Keratinocyte (primary cell): ENCODE results near the gene PAQR7. TPM values are rescaled to one million over a fixed set of nuclear protein-coding genes. Genes with fewer than 3 reads are reported as not detected.

Experiments
- DNase-seq: peaks from one replicate; pipeline ENCODE4 v3.0.0-alpha.2; 2011; ENCODE audit warnings: low read depth, missing footprints, low spot score
- FAIRE-seq: peaks from 2 replicates; lab custom pipeline; 2011; peaks lifted over from hg19 to GRCh38; lab: Jason Lieb, UNC
- H2AFZ ChIP-seq: 2 replicates; pipeline ENCODE4 v1.6.0; 2012; ENCODE audit warnings: low read length, control low read depth, inconsistent platforms; ENCODE audit not compliant: control insufficient read depth
- H3K27ac ChIP-seq: 2 replicates; pipeline ENCODE4 v1.5.1; 2011; ENCODE audit warnings: low read length; ENCODE audit not compliant: control insufficient read depth, insufficient read depth
- H3K27me3 ChIP-seq: 3 replicates; pipeline ENCODE4 v1.6.0; 2011; ENCODE audit warnings: low read length; ENCODE audit not compliant: control insufficient read depth, insufficient read depth; ENCODE audit errors: extremely low read depth
- H3K36me3 ChIP-seq, 2 experiments: 2 replicates in 1 of 2; 3 replicates in 1 of 2; pipeline ENCODE4 v1.5.1; 2011; ENCODE audit warnings: low read length in 2 of 2, mild to moderate bottlenecking in 1 of 2; ENCODE audit not compliant: control insufficient read depth in 2 of 2, insufficient read depth in 2 of 2; ENCODE audit errors: extremely low read depth in 1 of 2
- H3K4me1 ChIP-seq: 3 replicates; pipeline ENCODE4 v1.5.1; 2011; ENCODE audit warnings: low read length; ENCODE audit not compliant: control insufficient read depth, insufficient read depth; ENCODE audit errors: extremely low read depth
- H3K4me2 ChIP-seq: 3 replicates; pipeline ENCODE4 v1.6.0; 2011; ENCODE audit warnings: low read depth, low read length; ENCODE audit not compliant: control insufficient read depth, insufficient read depth; ENCODE audit errors: extremely low read depth
- H3K4me3 ChIP-seq, 3 experiments: fragments of 200-600 bp in 1 of 3; sonication (generic) in 1 of 3; 2 replicates in 2 of 3; 3 replicates in 1 of 3; pipeline ENCODE4 v1.5.1; 2011 to 2016; ENCODE audit warnings: low read length in 3 of 3, mild to moderate bottlenecking in 3 of 3, control low read depth in 2 of 3, inconsistent platforms in 1 of 3, low read depth in 1 of 3, mixed read lengths in 1 of 3, mixed run types in 1 of 3, moderate library complexity in 1 of 3; ENCODE audit not compliant: control insufficient read depth in 2 of 3, insufficient read depth in 2 of 3; ENCODE audit errors: extremely low read depth in 1 of 3
- H3K79me2 ChIP-seq: 2 replicates; pipeline ENCODE4 v1.6.0; 2012; ENCODE audit warnings: low read length; ENCODE audit not compliant: control insufficient read depth, insufficient read depth
- H3K9ac ChIP-seq: 3 replicates; pipeline ENCODE4 v1.6.0; 2011; ENCODE audit warnings: low read length; ENCODE audit not compliant: control insufficient read depth, insufficient read depth; ENCODE audit errors: extremely low read depth
- H3K9me1 ChIP-seq: 3 replicates; pipeline ENCODE4 v1.6.0; 2011; ENCODE audit warnings: low read length; ENCODE audit not compliant: control insufficient read depth, insufficient read depth; ENCODE audit errors: extremely low read depth
- H3K9me3 ChIP-seq: 2 replicates; pipeline ENCODE4 v1.5.1; 2012; ENCODE audit warnings: low read depth, low read length; ENCODE audit not compliant: control insufficient read depth
- H4K20me1 ChIP-seq: 3 replicates; pipeline ENCODE4 v1.6.0; 2011; ENCODE audit warnings: low read length; ENCODE audit not compliant: control insufficient read depth, insufficient read depth; ENCODE audit errors: extremely low read depth
- CTCF ChIP-seq, 3 experiments: IDR thresholded peaks in 1 of 3; conservative IDR thresholded peaks in 1 of 3; optimal IDR thresholded peaks in 1 of 3; 2 replicates in 2 of 3; 3 replicates in 1 of 3; pipeline versions ENCODE3 to v1.5.1; 2011; ENCODE audit warnings: low read length in 3 of 3, mild to moderate bottlenecking in 3 of 3, moderate library complexity in 2 of 3, control low read depth in 1 of 3, inconsistent platforms in 1 of 3; ENCODE audit not compliant: insufficient read depth in 2 of 3; ENCODE audit errors: extremely low read depth in 1 of 3
- EZH2 ChIP-seq: IDR thresholded peaks from one replicate; pipeline ENCODE4 v1.6.1; 2012; ENCODE audit warnings: inconsistent platforms, mild to moderate bottlenecking, low read length, moderate library complexity
- dilution Hi-C: fragments of 300-500 bp; cut with MboI; formaldehyde crosslinking; loops from one replicate; pipeline ENCODE4 v1.7.0; 2020; ENCODE audit warnings: low sequenced_read_pairs; ENCODE audit not compliant: extremely low pct_ligation_motif_present
- polyA plus RNA-seq, 5 experiments: library from polyadenylated mRNA; depleted of rRNA in 3 of 5; stranded (reverse) in 3 of 5; stranded (forward) in 1 of 5; unstranded in 1 of 5; fragments of >200 nt; gene quantifications; 1 replicate in 1 of 5; 2 replicates in 3 of 5; 3 replicates in 1 of 5; pipeline versions ENCODE4 v1.2.1 to v1.2.3, GENCODE V29; 2011 to 2012; ENCODE audit warnings: missing spikeins in 2 of 5, low read depth in 1 of 5, low replicate concordance in 1 of 5

PAQR7 gene
- polyA plus RNA-seq, 1 donor (not counting 4 experiments of a cell fraction or from before 2014, with no cell fraction given) = 14.5 TPM

GRCh38 chr1:25922971-25923552, 47.6 kb upstream of the PAQR7 start:
- FAIRE-seq = peak; percentile 57

GRCh38 chr1:25922056-25922970, 46.8 kb upstream of the PAQR7 start:
- Histone ChIP-seq H3K27ac (no peak overlapping the region), H2AFZ (peak overlapping the region; percentile 95), H3K4me3 (peak overlapping the region; percentile 41 to 71 (median 59)), H4K20me1 (no peaks in the 10 kb centered on the region), H3K4me1 (peaks cover 16% of the 10 kb centered on the region), H3K36me3 (no peaks in the 10 kb centered on the region), H3K79me2 (no peaks in the 10 kb centered on the region), H3K9me3 (no peaks in the 10 kb centered on the region), H3K9me1 (no peaks in the 10 kb centered on the region), H3K27me3 (no peaks in the 10 kb centered on the region), H3K9ac (peak overlapping the region; percentile 58), H3K4me2 (peak overlapping the region; percentile 87)
- peak; percentile 20 for FAIRE-seq
- no peak for DNase-seq
- no peak for TF ChIP-seq CTCF (optimal IDR thresholded peaks at IDR 0.05 in 1 of 3, IDR thresholded peaks at IDR 0.05 in 1 of 3, conservative IDR thresholded peaks at IDR 0.05 in 1 of 3; ENCODE audit: extremely low read depth in 1 of 3, insufficient read depth in 2 of 3, low read length in 3 of 3)
- no peak for TF ChIP-seq EZH2
- dilution Hi-C loops = no loop called here

More at GRCh38 chr1:25922971-25923552, 47.6 kb upstream of the PAQR7 start:
- no peaks in the 10 kb centered on the region for H3K36me3 ChIP-seq
- H3K4me3 ChIP-seq = peak overlapping the region; percentile 41 to 71 (median 59)
- no peaks in the 10 kb centered on the region for H3K9me1 ChIP-seq
- H3K79me2 ChIP-seq = no peaks in the 10 kb centered on the region
- DNase-seq = no peak
- no peaks in the 10 kb centered on the region for H4K20me1 ChIP-seq
- peak overlapping the region; percentile 58 for H3K9ac ChIP-seq
- dilution Hi-C loops = no loop called here
- no peaks in the 10 kb centered on the region for H3K9me3 ChIP-seq
- no peaks in the 10 kb centered on the region for H3K27me3 ChIP-seq
- TF ChIP-seq EZH2 (no peak), CTCF (optimal IDR thresholded peaks at IDR 0.05 in 1 of 3, IDR thresholded peaks at IDR 0.05 in 1 of 3, conservative IDR thresholded peaks at IDR 0.05 in 1 of 3; ENCODE audit: extremely low read depth in 1 of 3, insufficient read depth in 2 of 3, low read length in 3 of 3) (no peak)
- peak overlapping the region; percentile 87 for H3K4me2 ChIP-seq
- no peak overlapping the region for H3K27ac ChIP-seq
- peaks cover 16% of the 10 kb centered on the region for H3K4me1 ChIP-seq
- H2AFZ ChIP-seq = peak overlapping the region; percentile 95
